Activated T-cell treated with anti-CD3 and anti-CD28 coated beads for 4 hours (primary cell): ENCODE measurements around the gene PKNOX2.

ENCODE experiments used
- DNase-seq: peaks from one replicate; pipeline ENCODE4 v3.0.0-alpha.2; 2020

The PKNOX2 gene

DNA sequence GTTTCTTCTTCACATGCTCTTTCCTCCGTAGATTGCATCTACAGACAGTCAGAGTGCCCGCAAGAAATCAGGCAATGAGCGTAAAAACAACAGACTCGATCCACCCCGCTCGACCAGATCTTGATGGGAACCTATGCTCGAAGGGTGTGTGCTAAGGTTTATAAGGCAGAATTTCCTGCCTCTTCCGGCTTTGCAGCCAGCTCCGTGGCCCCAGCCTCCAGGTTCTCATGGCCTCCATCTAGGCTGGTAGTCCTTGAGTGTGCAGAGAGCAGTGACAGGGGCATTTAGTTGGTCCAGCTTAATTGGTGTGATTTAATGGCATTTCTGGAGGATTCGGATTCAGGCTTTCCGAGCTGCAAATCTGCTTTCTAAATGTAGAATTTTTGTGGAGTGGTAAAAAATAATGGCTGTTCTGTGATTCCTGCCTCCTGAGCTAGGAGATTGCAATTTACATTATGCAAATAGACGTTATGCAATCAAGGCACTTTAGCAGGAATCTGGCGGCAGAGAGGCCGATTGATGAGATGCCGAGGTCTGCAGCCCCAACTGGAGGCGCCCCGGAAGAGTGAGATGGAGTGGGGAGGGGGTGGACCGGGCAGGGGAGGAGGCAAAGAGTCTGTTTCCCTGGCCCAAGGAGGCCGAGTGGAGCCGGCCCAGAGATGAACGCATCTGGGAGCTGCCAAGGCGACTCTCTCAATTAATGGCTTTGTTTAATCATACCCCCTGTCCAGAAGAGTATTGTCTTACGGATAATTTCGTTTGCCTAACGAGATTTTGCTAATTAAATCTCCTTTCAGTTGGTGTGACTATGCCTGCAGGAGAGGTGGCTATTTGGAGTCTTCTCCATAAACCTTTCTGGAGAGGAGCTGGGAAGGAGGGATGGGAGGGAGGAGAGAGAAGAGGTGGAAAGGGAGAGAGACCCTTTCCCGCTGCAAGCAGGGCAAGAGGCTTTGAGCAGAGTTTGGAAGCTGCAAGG, 75.3 kb downstream of the PKNOX2 start:
- no peak for DNase-seq

DNA sequence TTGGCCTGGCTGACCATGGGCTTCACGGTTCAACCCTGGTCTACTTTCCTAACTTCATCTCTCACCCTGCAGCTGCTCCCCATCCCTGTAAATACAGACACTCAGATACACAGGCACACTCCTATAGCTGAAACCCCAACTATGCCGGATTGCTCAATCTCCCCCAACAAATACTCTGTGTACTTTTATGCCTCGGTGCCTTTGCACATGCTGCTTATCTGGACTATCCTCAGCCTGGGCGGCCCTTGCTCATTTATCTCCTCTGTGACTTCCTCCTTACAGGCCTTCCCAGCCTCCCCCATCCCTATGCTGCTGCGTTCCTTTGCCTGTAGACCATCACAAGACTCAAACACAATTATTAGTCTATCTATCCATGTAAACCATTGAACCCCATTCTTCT, 76.6 kb downstream of the PKNOX2 start:
- DNase-seq: no peak

DNA sequence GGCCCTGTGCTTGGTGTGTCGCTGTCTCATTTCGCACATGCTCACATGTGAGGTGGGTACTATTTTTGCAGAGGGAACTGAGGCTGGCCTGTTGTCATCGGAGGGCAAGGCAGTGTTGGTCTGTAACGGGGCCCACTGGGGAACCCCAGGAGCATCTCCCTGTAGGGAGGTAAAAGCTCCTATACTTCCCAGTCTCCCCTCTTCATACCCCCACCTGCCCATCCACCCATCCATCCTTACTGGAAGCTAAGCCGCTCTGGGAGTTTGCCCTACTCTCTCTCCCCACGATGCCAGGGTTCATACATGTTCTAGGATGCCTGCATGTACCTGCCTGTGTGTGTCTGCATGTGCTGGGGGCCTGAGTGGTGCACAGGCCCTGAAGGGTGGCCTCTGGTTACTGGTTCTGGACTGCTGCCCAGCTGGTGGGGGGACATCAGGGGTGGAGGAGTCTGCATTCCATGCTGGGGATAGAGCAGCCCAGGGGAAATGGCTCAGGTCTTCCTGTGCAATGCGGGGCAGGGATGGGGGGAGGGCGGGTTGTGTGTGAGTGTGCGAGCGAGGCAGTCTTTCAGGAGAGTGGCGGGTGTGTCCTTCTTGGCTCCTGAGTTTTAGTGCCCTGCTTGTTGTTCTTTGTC, 77.7 kb downstream of the PKNOX2 start:
- no peak for DNase-seq

DNA sequence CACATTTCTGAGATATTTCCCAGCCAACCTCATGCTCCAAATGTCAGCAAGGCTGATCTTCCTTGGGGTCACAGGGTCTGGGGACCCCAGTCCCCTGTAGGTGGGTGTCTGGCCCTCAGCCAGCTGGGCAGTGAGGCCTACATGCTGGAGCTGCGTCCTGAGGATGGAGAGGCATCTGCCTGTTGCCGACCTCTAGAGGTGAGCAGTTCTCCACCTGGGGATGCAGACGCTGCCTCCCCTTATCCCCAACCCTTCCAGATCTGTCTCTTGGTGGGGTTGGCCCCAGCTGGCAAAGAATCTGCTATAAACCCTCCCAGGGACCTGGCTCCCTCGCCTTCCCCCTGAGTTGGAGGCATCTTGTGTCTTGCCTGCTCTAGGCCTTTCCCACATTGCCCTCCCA, 79.6 kb downstream of the PKNOX2 start:
- no peak for DNase-seq

DNA sequence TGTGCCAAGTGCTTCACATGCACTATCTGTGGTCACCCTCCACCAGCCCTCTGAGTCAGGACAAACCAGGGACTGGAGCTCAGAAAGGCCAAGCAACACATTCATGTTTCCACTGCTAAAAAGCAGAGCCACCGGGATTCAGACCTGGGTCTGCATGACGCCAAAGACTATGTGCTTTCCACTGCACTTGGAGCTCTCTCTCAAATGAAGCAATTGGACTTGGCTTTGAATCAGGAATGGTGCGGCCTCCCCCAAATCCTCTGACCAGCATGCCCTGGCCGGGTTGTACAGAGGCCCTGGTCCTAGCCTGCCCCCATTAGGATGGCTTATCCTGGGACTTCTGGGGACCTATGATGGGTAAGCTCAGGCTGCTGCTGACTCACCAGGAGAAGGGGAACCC, 80.7 kb downstream of the PKNOX2 start:
- no peak for DNase-seq

DNA sequence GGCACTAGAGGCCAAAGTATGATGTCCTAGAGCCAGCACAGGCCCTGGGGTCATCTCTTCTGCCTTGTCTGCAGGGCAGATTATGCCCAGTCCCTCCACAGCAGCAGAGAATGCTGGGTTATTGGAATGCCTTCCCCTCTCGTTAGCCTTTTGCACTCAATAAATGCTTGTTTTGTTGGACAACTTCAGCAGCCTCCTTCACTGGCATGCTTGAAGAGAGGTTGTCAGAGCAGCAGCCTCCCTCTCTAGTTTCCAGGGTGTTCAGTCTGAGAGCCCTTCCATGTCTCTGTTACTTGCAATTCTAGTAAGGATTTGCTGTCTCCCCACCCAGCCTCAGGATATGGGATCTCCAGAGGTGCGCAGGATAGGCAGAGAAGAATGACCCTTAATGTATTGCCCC, 82.9 kb downstream of the PKNOX2 start:
- DNase-seq: no peak

DNA sequence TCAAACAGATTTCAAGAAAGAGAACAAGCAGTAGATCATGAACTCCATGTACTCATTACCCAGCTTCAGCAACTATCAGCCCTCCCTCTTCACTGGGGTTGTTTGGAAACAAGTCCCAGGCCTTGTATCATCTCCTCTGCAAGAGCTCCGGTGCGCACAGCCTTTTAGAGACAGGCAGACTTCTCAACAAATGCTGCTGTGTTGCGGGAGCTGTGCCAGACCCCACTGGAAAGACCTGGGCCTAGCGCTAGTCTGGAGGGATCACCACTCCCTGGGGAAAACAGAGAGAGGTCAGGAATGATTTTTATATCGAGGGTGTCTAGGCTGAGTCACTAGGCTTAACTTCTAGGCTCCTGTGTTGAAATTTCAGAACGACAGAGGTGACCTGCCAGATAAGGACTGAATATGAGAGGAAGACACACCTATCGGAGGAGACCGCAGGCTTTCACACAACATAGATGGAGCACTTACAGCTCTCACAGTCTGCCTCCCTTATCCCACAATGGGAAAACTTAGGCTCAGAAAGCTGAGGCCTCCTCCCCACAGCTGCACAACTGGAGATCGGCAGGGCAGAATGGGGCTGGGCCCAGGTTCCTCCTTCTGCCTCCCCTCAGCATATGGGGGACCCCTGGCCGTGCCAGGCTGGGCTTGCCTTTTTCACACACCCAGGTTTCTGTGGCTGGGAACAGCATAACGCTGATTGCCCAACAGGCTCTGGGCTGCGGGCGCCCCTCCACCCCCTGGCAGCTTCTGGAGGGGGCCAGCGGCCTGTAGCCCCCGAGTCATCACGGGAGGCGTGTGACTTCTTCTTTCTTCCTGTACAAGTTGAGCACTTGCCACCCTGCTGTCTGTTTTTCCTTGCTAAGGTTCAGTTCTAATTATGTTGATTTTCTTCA, 86.0 kb downstream of the PKNOX2 start:
- no peak for DNase-seq

DNA sequence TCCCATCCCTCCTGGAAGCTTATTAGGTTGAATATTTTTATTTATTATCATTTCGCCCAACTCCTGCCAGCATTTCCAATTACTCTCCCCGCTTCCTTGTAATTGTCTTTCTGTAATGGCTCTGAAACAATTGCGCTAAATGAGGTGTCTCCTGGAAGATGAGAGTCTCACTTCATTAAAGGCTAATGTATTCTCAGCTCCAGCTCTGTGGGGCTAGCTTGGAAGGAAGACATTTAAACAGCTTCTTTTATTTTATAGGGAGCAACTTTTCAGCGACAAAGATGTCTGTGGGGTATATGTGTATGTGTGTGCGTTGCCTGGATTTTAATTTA, 86.6 kb downstream of the PKNOX2 start:
- DNase-seq: no peak

DNA sequence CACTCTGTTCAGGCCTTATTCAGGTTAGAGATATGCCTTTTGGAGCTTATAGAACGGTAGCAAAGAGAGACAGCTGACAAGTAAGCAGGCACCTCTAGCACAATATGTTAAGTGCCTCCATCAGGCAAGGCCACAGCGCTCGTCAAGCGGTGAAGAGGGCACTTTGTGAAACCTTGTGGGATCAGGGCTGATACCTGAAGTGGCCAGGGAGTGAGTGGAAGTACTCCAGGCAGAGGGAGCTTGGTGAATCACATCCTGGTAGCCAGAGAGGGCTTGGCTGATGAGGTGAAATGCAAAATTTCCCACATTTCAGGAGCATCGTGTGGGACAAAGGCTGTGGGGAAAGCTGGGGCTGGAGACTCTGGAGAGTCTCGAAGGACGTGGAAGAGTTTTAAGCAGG, 87.4 kb downstream of the PKNOX2 start:
- DNase-seq: no peak

DNA sequence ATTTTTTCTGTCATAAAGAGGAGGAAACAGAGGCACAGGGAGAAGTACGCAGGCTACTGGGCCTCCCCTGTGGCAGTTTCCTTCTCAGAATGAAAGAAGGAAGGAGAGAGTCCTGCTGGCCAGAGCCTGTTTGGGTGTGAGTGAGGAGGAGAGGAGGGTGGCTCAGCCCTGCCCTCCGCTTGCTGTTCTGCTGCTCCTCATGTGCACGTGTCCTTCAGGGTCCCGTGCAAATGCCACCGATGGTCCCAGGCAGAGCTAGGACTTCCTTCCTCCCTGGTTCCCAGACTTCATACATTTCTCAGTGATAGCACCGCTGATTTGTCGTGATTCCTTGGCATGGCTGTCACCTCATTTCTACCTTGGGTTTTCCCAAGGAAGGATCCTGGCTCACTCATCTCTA, 88.7 kb downstream of the PKNOX2 start:
- DNase-seq: no peak

DNA sequence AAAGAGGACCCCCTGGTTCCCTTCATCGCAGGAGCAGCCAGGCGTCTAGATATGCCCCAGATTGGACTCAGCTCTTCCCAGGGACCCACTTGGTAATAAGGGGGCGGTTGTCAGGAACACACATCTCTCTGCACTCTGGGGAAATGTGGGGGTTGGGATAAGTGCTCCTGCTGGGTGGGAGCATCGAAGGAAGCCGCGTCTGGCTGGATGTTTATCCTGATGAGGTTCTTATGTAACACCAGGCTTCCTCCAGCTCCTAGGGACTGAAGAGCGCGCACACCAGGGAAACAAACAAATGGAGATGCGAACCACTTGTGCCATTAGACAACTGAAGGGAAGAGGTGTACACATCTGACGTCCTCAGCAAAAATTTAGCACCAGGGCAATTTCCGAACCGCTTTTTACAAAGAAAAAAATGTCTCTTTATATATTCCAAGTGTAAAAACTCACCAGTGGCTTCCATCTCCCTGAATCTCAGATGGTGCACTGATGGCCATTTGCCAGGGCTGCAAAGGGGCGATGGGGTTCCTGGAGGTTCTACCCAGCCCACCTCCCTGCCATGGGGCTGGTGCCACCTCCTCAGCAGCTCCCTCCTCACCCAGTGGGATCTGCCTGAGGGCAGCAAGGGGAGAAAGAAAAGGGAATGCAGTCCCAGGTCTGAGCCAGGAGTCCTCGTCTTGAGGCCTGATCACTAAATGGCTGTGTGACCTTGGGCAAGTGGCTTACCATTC, 89.4 kb downstream of the PKNOX2 start:
- DNase-seq: no peak

DNA sequence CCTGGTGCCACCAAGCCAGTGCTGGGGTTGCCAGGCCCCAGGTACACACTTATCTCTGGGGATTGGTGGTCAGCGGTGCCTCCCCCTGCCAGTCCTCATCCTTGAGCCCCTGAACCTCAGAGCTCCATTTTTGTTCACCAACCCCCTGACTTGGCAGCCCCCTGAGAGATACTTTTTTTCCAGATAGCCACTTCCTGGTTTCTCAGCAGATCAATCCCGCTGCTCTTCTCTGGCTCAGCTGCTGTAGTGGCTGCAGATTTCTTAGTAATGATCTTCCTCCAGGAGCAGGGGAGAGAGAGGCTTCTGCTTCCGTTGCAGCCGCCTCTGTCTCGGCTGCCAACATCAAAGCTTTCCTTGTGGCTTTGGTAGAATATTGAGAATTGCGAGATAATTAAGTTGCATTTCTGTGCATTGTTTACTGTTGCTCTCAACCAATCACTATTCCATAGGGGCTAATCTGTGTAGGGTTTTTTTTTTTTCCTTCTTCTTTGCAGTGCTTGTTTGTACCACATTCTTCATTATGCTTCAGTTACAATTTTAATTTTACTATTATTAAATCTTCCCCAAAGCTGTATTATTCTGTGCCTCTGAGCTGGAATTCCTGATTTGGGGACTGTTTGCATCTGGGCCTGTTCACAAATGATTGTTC, 92.1 kb downstream of the PKNOX2 start:
- DNase-seq: no peak

DNA sequence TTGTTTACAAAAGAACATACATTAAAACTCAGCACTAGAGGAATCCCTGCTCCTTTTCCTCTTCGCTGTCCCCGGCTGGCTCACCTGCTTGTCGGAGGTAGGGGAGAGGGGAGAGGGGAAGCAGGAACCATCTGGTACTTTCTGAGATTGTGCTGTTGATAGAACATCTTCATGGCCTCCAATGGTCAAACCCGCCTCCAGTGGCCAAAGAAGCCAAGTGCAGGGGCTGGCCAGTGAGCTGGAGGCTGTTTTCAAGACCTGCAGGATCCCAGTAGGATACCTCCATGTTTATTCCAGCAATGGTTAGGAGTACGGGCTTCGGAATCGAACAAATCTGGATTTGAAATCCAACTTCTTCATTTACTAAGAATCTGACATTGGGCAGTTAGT, 92.6 kb downstream of the PKNOX2 start:
- no peak for DNase-seq

DNA sequence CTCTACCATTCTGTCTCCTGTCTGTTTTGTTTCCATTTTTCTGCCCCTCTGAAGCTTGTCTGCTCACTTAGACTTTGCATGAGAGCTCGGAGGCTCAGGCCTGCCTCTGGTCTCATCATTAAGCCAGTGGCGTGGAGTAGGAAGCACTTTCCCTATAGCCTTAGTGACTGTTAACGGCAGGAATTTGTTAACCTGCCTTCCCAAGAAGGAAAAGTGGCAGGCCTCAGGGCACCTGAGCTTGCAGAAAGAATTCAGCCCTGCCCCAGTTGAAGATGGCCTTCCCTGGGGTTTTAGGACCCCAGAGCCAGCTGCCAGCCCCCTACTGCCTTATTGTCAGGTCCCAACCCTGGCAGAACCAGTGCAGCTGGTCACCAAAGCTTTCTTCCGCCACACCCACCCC, 93.2 kb downstream of the PKNOX2 start:
- DNase-seq: no peak

DNA sequence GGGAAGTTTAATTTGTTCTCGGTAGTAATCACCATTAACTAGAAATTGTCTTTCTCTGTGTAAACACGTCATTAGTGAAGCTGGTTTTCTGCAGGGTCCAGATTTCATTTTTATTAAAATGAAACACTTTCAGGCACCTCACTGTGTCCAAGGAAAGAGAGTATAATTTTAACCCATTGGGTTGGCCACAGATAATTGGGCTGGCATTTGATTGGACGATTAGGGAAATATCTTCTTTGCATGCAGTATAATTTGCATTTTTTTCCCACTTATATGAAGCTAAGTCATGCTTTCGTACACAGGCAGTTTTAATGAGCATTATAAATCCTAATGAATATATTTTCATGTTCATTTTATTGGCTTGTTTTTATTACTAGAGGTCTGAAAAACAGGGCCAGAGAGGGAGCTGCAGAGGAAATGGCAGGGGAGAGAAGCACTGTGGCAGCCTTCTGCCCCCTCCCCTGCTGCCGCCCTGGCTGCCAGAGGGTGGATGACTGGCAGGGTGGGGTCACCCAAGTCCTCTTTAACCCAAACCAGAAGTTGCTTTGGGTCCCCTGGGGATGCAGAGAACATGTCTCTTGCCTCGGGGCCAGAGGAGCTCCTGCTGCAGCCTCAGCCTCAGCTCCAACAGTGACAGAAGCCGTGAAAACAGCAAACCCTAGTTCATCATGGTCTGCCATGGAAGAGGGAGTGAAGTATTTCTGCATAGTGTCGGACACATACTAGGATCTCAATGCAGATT, 93.9 kb downstream of the PKNOX2 start:
- no peak for DNase-seq

DNA sequence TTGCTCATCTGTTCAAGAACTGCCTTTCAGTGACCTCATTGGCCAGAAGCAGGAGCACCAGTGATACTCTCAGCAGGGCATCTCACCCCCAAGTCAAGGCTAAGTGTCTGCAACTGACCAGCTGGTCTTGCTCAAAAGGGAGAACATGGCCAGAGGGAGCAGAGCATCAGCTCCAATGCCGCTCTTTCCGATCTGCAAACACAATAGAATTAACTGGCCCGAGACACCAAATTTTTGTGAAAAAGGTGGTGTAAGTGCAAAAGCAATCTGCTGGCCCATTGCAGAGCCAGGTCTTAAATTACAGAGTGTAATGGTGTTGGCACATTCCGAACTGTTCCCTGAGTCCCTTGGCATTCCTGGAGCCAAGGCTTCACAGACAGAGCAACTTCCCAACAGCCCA, 97.0 kb downstream of the PKNOX2 start:
- no peak for DNase-seq

DNA sequence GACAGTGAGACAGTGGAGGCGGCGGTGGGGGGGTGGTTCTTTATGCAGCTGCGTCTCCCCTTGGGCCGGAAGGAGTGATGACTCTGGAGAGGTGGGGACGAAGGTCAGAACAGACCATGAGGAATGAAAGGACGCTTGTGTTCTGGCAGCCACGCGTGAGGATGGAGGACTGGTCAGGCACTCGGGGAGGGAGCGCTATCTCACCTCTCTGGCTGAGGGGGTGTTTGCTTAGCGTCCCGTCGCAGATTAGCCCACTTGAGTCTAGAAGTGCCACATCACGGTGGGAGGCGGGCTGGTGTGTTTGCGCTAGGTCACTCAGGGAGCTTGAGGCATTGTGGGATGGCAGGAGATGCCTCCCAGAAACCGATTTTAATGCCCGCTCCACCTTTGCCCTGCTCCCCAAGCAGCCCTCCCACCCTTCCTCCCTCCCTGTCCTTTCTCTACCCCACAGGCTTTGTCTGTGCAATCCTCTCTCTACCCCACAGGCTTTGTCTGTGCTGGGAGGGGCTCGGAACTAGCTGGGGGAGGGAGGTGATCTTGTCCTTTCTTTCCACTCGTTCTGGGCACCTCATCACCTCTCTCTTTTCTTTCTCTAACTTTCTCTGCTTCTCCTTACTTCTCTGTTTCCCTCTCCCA, 97.8 kb downstream of the PKNOX2 start:
- DNase-seq: no peak

DNA sequence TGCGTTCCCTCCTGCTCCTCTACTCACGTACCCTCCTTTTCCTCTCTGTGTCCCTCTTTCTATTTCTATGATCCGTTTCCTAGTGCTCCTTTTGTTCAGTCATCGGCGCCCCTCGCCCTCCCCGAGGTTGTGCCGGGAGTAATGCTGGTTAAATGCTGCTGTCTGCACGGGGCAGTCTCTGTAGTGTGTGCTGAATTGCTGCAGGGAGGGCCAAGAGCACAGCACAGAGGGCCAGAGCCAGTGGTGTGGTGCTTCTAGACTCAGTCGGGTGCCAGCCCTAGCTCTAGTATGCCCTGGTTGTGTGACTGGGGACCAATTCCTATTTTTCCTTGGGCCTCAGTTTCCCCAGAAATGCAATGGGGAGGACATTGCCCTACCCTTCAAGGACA, 98.3 kb downstream of the PKNOX2 start:
- no peak for DNase-seq

DNA sequence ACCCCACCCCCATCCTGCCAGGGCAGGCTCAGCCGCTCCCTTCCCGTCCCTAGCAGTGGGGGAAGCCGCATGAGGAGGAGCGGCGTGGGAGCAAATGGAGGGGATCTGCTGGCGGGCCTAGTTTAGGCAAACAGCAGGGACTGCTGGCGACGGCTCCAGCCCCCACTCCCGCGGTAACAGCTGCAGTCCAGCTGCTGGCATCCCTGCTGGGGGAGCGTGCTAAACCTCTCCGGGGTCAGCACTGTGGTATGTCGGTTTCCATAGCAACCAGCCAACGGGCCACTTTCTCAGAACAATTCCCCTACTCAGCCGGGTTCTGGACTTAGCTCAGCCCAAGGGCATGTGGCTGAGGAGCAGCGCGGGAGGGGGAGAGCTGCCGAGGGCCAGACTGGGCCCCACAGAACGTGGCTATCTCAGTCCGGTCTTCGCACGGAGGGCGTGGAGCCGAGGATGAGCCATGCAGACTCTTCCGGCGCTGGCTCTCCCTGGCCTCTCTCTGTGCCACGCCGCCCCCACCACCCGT, 98.8 kb downstream of the PKNOX2 start:
- no peak for DNase-seq

DNA sequence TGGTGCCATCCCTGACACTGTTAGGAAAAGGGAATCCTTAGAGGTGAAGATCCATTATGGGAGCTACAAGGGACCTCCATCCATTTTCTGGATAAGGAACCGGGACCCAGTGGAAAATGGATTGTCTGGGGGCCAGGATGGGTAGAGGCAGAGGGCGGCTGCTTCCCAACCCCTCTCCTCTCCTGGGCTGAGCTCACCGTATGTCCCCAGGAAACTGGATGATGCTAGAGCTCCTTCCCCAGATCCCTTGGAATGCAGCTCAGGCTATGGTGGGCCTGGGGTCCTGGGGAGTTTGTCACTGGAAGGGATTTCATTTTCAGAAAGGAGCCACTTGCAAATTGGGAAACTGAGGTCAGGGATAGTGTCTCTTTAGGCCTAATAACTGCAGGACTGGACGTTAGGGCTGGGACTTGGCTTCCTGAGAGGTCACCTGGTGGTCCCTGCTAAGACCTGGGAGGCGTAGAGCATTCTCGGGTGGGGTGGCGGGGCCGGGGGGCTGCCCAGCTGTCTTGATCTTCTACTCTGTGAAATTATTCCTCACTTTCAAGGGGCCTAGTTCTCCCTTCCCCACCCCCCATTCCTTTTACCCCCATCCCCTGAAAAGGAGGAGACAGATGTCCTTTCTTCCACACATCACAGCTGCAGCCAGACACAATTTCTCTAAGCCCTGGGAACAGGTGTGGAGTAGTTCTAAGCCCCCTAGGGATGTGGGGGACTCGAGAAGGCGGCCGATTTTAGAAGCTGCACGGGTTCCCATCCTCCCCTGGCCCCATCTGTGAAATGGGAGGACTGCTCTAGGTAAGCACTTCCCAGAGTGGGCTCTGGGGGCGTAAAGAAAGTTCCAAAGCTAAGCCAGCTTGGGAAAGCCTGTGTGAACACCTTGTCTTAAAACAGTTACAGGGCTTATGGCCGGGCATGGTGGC, 99.8 kb downstream of the PKNOX2 start:
- no peak for DNase-seq
